B cell (primary cell): ENCODE results near the gene HCFC2. TPM values are rescaled to one million over a fixed set of nuclear protein-coding genes. Genes with fewer than 3 reads are reported as not detected.

ENCODE experiments used
- ATAC-seq: fragments of 200-7000 bp; cut with Tn5 transposase; one replicate; pipeline ENCODE4 v1.10.0; 2021; ENCODE audit warnings: low read depth, mild to moderate bottlenecking, moderate number of reproducible peaks, moderate library complexity
- CTCF ChIA-PET: fragments of 350-600 bp; sonication (Branson Sonifier 250); formaldehyde crosslinking; loops from one replicate; lab custom pipeline; 2021; ENCODE audit warnings: antibody characterized with exemption, inconsistent platforms; lab: Charles Lee
- POLR2A ChIA-PET: fragments of 350-600 bp; sonication (Branson Sonifier 250); formaldehyde crosslinking; loops from one replicate; lab custom pipeline; 2021; ENCODE audit warnings: antibody characterized with exemption; lab: Charles Lee
- DNase-seq: peaks from one replicate; pipeline ENCODE4 v3.0.0; 2013
- H2AFZ ChIP-seq: 2 replicates; pipeline ENCODE4 v1.6.1; 2012; ENCODE audit warnings: mild to moderate bottlenecking, low read depth, low read length; ENCODE audit not compliant: insufficient read depth, poor library complexity, severe bottlenecking
- H3K27ac ChIP-seq, 2 donors: 1 replicate in 1 of 2; 2 replicates in 1 of 2; pipeline ENCODE4 v1.5.1; 2012 to 2013; ENCODE audit warnings: low read length in 2 of 2, mild to moderate bottlenecking in 2 of 2, moderate library complexity in 1 of 2
- H3K27me3 ChIP-seq, 4 experiments: fragments of 200-600 bp in 1 of 4; sonication (generic) in 1 of 4; replicated peaks in 1 of 4; 1 replicate in 2 of 4; 2 replicates in 2 of 4; pipeline versions ENCODE4 v1.6.1 to v1.7.0; 2013 to 2016; ENCODE audit warnings: low read length in 3 of 4, mild to moderate bottlenecking in 2 of 4, mixed read lengths in 1 of 4, moderate library complexity in 1 of 4; ENCODE audit not compliant: insufficient read depth in 4 of 4, control insufficient read depth in 3 of 4; ENCODE audit errors: control extremely low read depth in 1 of 4
- H3K36me3 ChIP-seq, 2 experiments: replicated peaks in 1 of 2; 1 replicate in 1 of 2; 2 replicates in 1 of 2; pipeline versions ENCODE4 v1.6.1 to v1.7.1; 2013; ENCODE audit warnings: low read length in 1 of 2; ENCODE audit not compliant: insufficient read depth in 2 of 2, control insufficient read depth in 1 of 2; ENCODE audit errors: control extremely low read depth in 1 of 2, extremely low read depth in 1 of 2
- H3K4me1 ChIP-seq, 2 donors: fragments of 200-600 bp in 1 of 2; sonication (generic) in 1 of 2; 1 replicate in 1 of 2; 2 replicates in 1 of 2; pipeline versions ENCODE4 v1.5.1 to v1.6.1; 2013 to 2017; ENCODE audit warnings: low read length in 2 of 2; ENCODE audit not compliant: control insufficient read depth in 2 of 2, insufficient read depth in 2 of 2
- H3K4me2 ChIP-seq: replicated peaks from 2 replicates; pipeline ENCODE3; 2012; ENCODE audit warnings: mild to moderate bottlenecking, low read depth, low read length; ENCODE audit not compliant: poor library complexity, severe bottlenecking
- H3K4me3 ChIP-seq, 5 experiments: fragments of 200-600 bp in 1 of 5; sonication (generic) in 1 of 5; 1 replicate in 3 of 5; 2 replicates in 2 of 5; pipeline versions ENCODE4 v1.5.1 to v1.7.0; 2011 to 2016; ENCODE audit warnings: low read length in 4 of 5, mild to moderate bottlenecking in 4 of 5, low read depth in 2 of 5, control low read depth in 1 of 5, moderate library complexity in 1 of 5; ENCODE audit not compliant: insufficient read depth in 1 of 5; ENCODE audit errors: control extremely low read depth in 1 of 5, extremely low read depth in 1 of 5
- H3K79me2 ChIP-seq: fragments of 200-600 bp; sonication (generic); one replicate; pipeline ENCODE4 v1.6.0; 2016; ENCODE audit warnings: low read length; ENCODE audit not compliant: control insufficient read depth, insufficient read depth
- H3K9ac ChIP-seq: fragments of 200-600 bp; sonication (generic); 2 replicates; pipeline ENCODE4 v1.6.1; 2017; ENCODE audit warnings: mild to moderate bottlenecking, low read length, moderate library complexity
- H3K9me3 ChIP-seq, 3 donors: one replicate each; pipeline versions ENCODE4 v1.6.1 to v1.7.1; 2013; ENCODE audit warnings: low read length in 2 of 3; ENCODE audit not compliant: control insufficient read depth in 2 of 3, insufficient read depth in 1 of 3; ENCODE audit errors: control extremely low read depth in 1 of 3
- H4K20me1 ChIP-seq: 2 replicates; pipeline ENCODE4 v1.6.0; 2012; ENCODE audit warnings: mild to moderate bottlenecking, low read length; ENCODE audit not compliant: insufficient read depth, control insufficient read depth, poor library complexity, severe bottlenecking
- H3K27ac Mint-ChIP-seq: one replicate; pipeline ENCODE4 v1.8.0; 2021; ENCODE audit warnings: mixed read lengths
- H3K27me3 Mint-ChIP-seq: one replicate; pipeline ENCODE4 v1.8.0; 2021; ENCODE audit warnings: mixed read lengths
- H3K4me1 Mint-ChIP-seq: one replicate; pipeline ENCODE4 v1.8.0; 2021; ENCODE audit warnings: mixed read lengths
- H3K4me3 Mint-ChIP-seq: one replicate; pipeline ENCODE4 v1.8.0; 2021; ENCODE audit warnings: mixed read lengths
- H3K9me3 Mint-ChIP-seq: one replicate; pipeline ENCODE4 v1.8.0; 2022; ENCODE audit warnings: mixed read lengths; ENCODE audit not compliant: insufficient read depth
- CTCF ChIP-seq: fragments of 200-600 bp; IDR thresholded peaks from one replicate; pipeline ENCODE4 v1.8.0; 2022; ENCODE audit warnings: antibody characterized with exemption, mild to moderate bottlenecking
- EZH2 ChIP-seq: IDR thresholded peaks from 2 replicates; pipeline ENCODE4 v1.6.1; 2012; ENCODE audit warnings: borderline replicate concordance, low read depth, mild to moderate bottlenecking, moderate library complexity, low read length; ENCODE audit not compliant: insufficient read depth, poor library complexity, severe bottlenecking
- WGBS: methylation state at CpG from one replicate; pipeline ENCODE4 v1.1.5; 2013; ENCODE audit warnings: missing lambda C conversion rate; ENCODE audit not compliant: insufficient coverage; 5-methylcytosine and 5-hydroxymethylcytosine counted together
- intact Hi-C: fragments of 100-400 bp; cut with micrococcal nuclease; formaldehyde crosslinking; loops from one replicate; pipeline ENCODE4 v1.10.0; 2022
- polyA plus RNA-seq: library from polyadenylated mRNA; depleted of rRNA; stranded (reverse); fragments of >200 nt; gene quantifications from 2 replicates; pipeline ENCODE4 v1.2.3, GENCODE V29; 2012
- total RNA-seq, 2 donors: library from RNA; stranded (reverse); fragments of 120-200 nt in 1 of 2; gene quantifications; 1 replicate in 1 of 2; 2 replicates in 1 of 2; pipeline versions ENCODE4 v1.2.3 to v1.2.4, GENCODE V29; 2013 to 2022

Gene HCFC2
- total and polyA plus RNA-seq, 2 donors (not counting 1 experiment from before 2014, with no cell fraction given): 8.2 to 10.5 TPM

GRCh38 chr12:104083769-104084475, 19.6 kb downstream of the HCFC2 start:
- no peaks in the 10 kb centered on the region for H3K79me2 ChIP-seq
- no peaks in the 10 kb centered on the region for H3K4me1 ChIP-seq
- 71% methylated on average over 6 of the region's 8 CpGs for WGBS
- no peak overlapping the region for H2AFZ ChIP-seq
- ChIA-PET POLR2A (no interaction called here), CTCF (no interaction called here)
- no peak for TF ChIP-seq CTCF
- no peak for TF ChIP-seq EZH2
- Mint-ChIP-seq H3K4me1 (no peaks in the 10 kb centered on the region), H3K27me3 (no peaks in the 10 kb centered on the region), H3K27ac (no peak overlapping the region), H3K4me3 (no peak overlapping the region), H3K9me3 (no peaks in the 10 kb centered on the region)
- ATAC-seq (no peak), DNase-seq (no peak)
- no peaks in the 10 kb centered on the region for H3K9me3 ChIP-seq
- H4K20me1 ChIP-seq: no peaks in the 10 kb centered on the region
- intact Hi-C loops: no loop called here
- H3K4me2 ChIP-seq: no peak overlapping the region
- H3K27me3 ChIP-seq: no peaks in the 10 kb centered on the region
- no peak overlapping the region for H3K27ac ChIP-seq
- no peak overlapping the region for H3K9ac ChIP-seq
- peaks cover 24 to 49% of the 10 kb centered on the region in 2 experiments for H3K36me3 ChIP-seq
- H3K4me3 ChIP-seq: no peak overlapping the region

DNA sequence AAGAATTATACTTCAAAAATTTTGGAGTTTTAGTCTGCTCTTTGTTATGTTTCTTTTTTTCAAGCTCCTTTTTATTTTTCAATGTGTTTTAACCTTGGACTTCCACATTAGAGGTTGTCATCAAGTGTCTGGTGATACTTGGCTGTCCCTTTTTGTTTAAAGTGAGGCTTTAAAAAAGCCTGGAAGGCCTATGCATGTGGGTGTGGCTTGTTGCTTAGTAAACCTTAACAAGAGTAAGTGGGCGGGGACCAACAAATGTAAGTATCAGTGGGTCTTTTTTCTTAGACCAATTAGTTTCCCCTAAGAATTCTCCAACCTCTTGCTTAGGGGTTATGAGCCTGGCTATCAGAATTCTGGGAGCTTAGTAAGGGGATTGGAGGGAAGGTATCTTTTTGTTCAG, 26.4 kb downstream of the HCFC2 start:
- Histone ChIP-seq H3K4me1 (no peaks in the 10 kb centered on the region), H3K79me2 (no peaks in the 10 kb centered on the region), H3K4me3 (no peak overlapping the region), H3K9me3 (no peaks in the 10 kb centered on the region), H3K27me3 (no peaks in the 10 kb centered on the region), H3K27ac (no peak overlapping the region), H3K4me2 (no peak overlapping the region), H4K20me1 (no peaks in the 10 kb centered on the region), H3K9ac (no peak overlapping the region), H2AFZ (no peak overlapping the region), H3K36me3 (peaks cover 31 to 48% of the 10 kb centered on the region in 2 experiments)
- POLR2A ChIA-PET: no interaction called here
- Mint-ChIP-seq H3K4me3 (no peak overlapping the region), H3K27me3 (no peaks in the 10 kb centered on the region), H3K27ac (no peak overlapping the region), H3K9me3 (no peaks in the 10 kb centered on the region), H3K4me1 (no peaks in the 10 kb centered on the region)
- no peak for TF ChIP-seq EZH2
- TF ChIP-seq CTCF: no peak
- no peak for ATAC-seq
- intact Hi-C loops: no loop called here
- DNase-seq: no peak
- CTCF ChIA-PET: no interaction called here
- WGBS: no CpG with 5 or more reads among the region's 1 CpG
